GM12878 (cell line): ENCODE measurements around the gene ACAP2. TPM values are rescaled to one million over a fixed set of nuclear protein-coding genes. Genes with fewer than 3 reads are reported as not detected.

Source experiments
- CBX5 ChIP-seq: sonication (generic); IDR thresholded peaks from 2 replicates; pipeline ENCODE4 v1.6.1; 2016; ENCODE audit warnings: low read depth, moderate library complexity, mild to moderate bottlenecking, inconsistent platforms
- CREM ChIP-seq: IDR thresholded peaks from 2 replicates; pipeline ENCODE4 v1.6.1; 2014; ENCODE audit warnings: antibody characterized with exemption, low read depth
- MEF2B ChIP-seq: fragments of 450-650 bp; IDR thresholded peaks from 2 replicates; pipeline ENCODE4 v1.6.1; 2018; ENCODE audit warnings: mild to moderate bottlenecking, moderate library complexity; ENCODE audit not compliant: partially characterized antibody, poor library complexity, severe bottlenecking
- MXI1 ChIP-seq: fragments of 150-350 bp; IDR thresholded peaks from 2 replicates; pipeline ENCODE4 v1.6.1; 2011; ENCODE audit warnings: low read depth, mild to moderate bottlenecking, inconsistent platforms, low read length, improper control_type of control experiment
- NFIC ChIP-seq: IDR thresholded peaks from 2 replicates; pipeline ENCODE4 v1.6.1; 2012; ENCODE audit warnings: low read depth, mild to moderate bottlenecking, inconsistent platforms, low read length, moderate library complexity
- POLR2AphosphoS2 ChIP-seq: IDR thresholded peaks from 2 replicates; pipeline ENCODE4 v1.6.1; 2011; ENCODE audit warnings: low read depth, mild to moderate bottlenecking, low read length, improper control_type of control experiment, moderate library complexity
- RAD51 ChIP-seq: fragments of 450-650 bp; IDR thresholded peaks from 2 replicates; pipeline ENCODE4 v1.6.1; 2016; ENCODE audit warnings: moderate library complexity, mild to moderate bottlenecking, inconsistent platforms
- RUNX3 ChIP-seq: IDR thresholded peaks from 2 replicates; pipeline ENCODE4 v1.6.1; 2012; ENCODE audit warnings: low read length, inconsistent platforms
- TCF3 ChIP-seq: IDR thresholded peaks from 2 replicates; pipeline ENCODE4 v1.6.1; 2012; ENCODE audit warnings: low read depth, mild to moderate bottlenecking, low read length, borderline replicate concordance; ENCODE audit not compliant: insufficient read depth
- YY1 ChIP-seq: IDR thresholded peaks from 2 replicates; pipeline ENCODE4 v1.6.1; 2011; ENCODE audit warnings: low read depth, mild to moderate bottlenecking, low read length
- ZNF24 ChIP-seq: fragments of 450-650 bp; IDR thresholded peaks from 2 replicates; pipeline ENCODE4 v1.6.1; 2017; ENCODE audit warnings: antibody characterized with exemption, mild to moderate bottlenecking
- polyA plus RNA-seq, 11 experiments: library from polyadenylated mRNA; depleted of rRNA in 4 of 11; unstranded in 6 of 11; stranded (reverse) in 5 of 11; fragments of >200 nt; fragmentation: Nextera tagmentation in 4 of 11; fragmentation: Illumina TruSeq in 1 of 11; extraction: Ambion mirVana in 4 of 11; extraction: Trizol in 1 of 11; gene quantifications; 1 replicate in 1 of 11; 2 replicates in 10 of 11; pipeline versions ENCODE4 v1.2.1 to v1.2.3, GENCODE V29; 2011 to 2016; ENCODE audit warnings: inconsistent platforms in 2 of 11, missing spikeins in 2 of 11, low read depth in 1 of 11
- total RNA-seq, 4 experiments: library from RNA; depleted of rRNA in 3 of 4; stranded (reverse); fragments of >200 nt in 3 of 4; fragmentation: Illumina TruSeq in 1 of 4; extraction: Trizol in 1 of 4; gene quantifications; 2 replicates each; pipeline versions ENCODE4 v1.2.1 to v1.2.3, GENCODE V29; 2013 to 2021
- TF ChIP-seq, protein P1 (sequence below): IDR thresholded peaks from 2 replicates; pipeline ENCODE4 v1.6.1; 2011; ENCODE audit warnings: low read depth, low read length, improper control_type of control experiment, borderline replicate concordance
- TF ChIP-seq, protein P2 (sequence below): IDR thresholded peaks from 2 replicates; pipeline ENCODE4 v1.6.1; 2011; ENCODE audit warnings: low read depth, mild to moderate bottlenecking, low read length, moderate library complexity, borderline replicate concordance; ENCODE audit errors: extremely low read depth
- TF ChIP-seq, protein P3 (sequence below): fragments of 450-650 bp; IDR thresholded peaks from 2 replicates; pipeline ENCODE4 v1.6.1; 2017; ENCODE audit warnings: low read depth, mild to moderate bottlenecking, moderate library complexity
- TF ChIP-seq, protein P4 (sequence below): fragments of 450-650 bp; IDR thresholded peaks from 2 replicates; pipeline ENCODE4 v1.6.1; 2018; ENCODE audit warnings: mild to moderate bottlenecking, low read depth, moderate library complexity; ENCODE audit not compliant: partially characterized antibody
- TF ChIP-seq, protein P5 (sequence below): fragments of 450-650 bp; IDR thresholded peaks from 2 replicates; pipeline ENCODE4 v1.6.1; 2017; ENCODE audit warnings: antibody characterized with exemption, mild to moderate bottlenecking, moderate library complexity
- TF ChIP-seq, protein P6 (sequence below): fragments of 450-650 bp; IDR thresholded peaks from 2 replicates; pipeline ENCODE4 v1.6.1; 2017; ENCODE audit warnings: mild to moderate bottlenecking

The ACAP2 gene
- total and polyA plus RNA-seq, 10 of the 15 experiments (the other 5 are each of a cell fraction or from before 2014, with no cell fraction given): 7.1 to 53.8 (median 35.7) TPM

DNA sequence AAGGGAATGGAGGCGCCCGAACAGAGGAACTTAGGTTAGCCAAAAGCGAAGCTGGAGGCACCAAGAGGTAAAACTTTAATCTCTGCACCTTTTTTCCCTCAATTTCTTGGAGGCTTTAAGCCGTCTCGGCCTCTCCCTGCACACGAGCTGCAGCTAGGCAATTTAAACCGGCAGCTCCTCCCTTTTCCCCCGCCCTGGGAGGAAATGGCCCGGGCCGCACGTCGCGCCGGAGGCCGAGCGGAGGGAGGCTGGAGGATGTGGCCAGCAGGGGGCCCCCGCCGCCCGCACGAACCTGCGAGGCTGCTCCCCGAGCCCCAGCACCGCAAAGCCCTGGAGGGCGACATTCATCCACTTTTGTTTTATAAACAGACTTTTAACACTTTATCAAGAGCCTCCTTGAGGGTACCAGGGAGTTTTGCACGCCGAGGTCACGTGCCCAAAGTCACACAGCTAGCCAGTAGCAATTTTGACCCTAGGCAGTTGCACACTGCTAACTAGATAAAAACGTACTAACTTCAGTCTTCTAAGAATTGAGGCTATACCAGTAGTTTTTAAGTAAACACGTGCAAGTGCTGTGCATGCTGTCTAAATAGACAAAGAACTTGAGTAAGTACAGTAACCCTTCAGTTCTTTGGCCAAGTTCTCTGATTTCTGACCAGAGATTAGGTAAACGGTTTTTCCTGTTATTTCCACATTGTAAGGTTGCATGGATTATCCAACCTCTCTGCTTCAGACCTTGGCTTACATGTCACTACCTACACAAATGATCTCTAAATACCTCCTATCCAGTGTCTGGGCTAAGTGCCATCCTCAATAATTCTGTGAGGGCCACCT is 171.2 kb downstream of the ACAP2 start (continued):
- TF ChIP-seq, protein P1, sequence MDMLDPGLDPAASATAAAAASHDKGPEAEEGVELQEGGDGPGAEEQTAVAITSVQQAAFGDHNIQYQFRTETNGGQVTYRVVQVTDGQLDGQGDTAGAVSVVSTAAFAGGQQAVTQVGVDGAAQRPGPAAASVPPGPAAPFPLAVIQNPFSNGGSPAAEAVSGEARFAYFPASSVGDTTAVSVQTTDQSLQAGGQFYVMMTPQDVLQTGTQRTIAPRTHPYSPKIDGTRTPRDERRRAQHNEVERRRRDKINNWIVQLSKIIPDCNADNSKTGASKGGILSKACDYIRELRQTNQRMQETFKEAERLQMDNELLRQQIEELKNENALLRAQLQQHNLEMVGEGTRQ: peak; percentile 63
- TF ChIP-seq MXI1 (peak; percentile 73), NFIC (peak; percentile 27; the same call in 1 of the 2 replicates), POLR2AphosphoS2 (peak; percentile 71), YY1 (peak; percentile 57), CBX5 (peak; percentile 79; the same call in 1 of the 2 replicates), RAD51 (peak; percentile 94), ZNF24 (peak; percentile 41; the same call in 1 of the 2 replicates), RUNX3 (peak; percentile 67), MEF2B (peak; percentile 57), TCF3 (0 out of 2 replicates have a peak, but pooled peaks have one; percentile 10), CREM (0 out of 2 replicates have a peak, but pooled peaks have one; percentile 27)
- TF ChIP-seq, protein P2, sequence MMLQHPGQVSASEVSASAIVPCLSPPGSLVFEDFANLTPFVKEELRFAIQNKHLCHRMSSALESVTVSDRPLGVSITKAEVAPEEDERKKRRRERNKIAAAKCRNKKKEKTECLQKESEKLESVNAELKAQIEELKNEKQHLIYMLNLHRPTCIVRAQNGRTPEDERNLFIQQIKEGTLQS: peak; percentile 65; the same call in 1 of the 2 replicates
- TF ChIP-seq, protein P3, sequence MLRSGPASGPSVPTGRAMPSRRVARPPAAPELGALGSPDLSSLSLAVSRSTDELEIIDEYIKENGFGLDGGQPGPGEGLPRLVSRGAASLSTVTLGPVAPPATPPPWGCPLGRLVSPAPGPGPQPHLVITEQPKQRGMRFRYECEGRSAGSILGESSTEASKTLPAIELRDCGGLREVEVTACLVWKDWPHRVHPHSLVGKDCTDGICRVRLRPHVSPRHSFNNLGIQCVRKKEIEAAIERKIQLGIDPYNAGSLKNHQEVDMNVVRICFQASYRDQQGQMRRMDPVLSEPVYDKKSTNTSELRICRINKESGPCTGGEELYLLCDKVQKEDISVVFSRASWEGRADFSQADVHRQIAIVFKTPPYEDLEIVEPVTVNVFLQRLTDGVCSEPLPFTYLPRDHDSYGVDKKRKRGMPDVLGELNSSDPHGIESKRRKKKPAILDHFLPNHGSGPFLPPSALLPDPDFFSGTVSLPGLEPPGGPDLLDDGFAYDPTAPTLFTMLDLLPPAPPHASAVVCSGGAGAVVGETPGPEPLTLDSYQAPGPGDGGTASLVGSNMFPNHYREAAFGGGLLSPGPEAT: peak; percentile 69
- TF ChIP-seq, protein P4, sequence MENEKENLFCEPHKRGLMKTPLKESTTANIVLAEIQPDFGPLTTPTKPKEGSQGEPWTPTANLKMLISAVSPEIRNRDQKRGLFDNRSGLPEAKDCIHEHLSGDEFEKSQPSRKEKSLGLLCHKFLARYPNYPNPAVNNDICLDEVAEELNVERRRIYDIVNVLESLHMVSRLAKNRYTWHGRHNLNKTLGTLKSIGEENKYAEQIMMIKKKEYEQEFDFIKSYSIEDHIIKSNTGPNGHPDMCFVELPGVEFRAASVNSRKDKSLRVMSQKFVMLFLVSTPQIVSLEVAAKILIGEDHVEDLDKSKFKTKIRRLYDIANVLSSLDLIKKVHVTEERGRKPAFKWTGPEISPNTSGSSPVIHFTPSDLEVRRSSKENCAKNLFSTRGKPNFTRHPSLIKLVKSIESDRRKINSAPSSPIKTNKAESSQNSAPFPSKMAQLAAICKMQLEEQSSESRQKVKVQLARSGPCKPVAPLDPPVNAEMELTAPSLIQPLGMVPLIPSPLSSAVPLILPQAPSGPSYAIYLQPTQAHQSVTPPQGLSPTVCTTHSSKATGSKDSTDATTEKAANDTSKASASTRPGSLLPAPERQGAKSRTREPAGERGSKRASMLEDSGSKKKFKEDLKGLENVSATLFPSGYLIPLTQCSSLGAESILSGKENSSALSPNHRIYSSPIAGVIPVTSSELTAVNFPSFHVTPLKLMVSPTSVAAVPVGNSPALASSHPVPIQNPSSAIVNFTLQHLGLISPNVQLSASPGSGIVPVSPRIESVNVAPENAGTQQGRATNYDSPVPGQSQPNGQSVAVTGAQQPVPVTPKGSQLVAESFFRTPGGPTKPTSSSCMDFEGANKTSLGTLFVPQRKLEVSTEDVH: peak; percentile 15
- TF ChIP-seq, protein P5, sequence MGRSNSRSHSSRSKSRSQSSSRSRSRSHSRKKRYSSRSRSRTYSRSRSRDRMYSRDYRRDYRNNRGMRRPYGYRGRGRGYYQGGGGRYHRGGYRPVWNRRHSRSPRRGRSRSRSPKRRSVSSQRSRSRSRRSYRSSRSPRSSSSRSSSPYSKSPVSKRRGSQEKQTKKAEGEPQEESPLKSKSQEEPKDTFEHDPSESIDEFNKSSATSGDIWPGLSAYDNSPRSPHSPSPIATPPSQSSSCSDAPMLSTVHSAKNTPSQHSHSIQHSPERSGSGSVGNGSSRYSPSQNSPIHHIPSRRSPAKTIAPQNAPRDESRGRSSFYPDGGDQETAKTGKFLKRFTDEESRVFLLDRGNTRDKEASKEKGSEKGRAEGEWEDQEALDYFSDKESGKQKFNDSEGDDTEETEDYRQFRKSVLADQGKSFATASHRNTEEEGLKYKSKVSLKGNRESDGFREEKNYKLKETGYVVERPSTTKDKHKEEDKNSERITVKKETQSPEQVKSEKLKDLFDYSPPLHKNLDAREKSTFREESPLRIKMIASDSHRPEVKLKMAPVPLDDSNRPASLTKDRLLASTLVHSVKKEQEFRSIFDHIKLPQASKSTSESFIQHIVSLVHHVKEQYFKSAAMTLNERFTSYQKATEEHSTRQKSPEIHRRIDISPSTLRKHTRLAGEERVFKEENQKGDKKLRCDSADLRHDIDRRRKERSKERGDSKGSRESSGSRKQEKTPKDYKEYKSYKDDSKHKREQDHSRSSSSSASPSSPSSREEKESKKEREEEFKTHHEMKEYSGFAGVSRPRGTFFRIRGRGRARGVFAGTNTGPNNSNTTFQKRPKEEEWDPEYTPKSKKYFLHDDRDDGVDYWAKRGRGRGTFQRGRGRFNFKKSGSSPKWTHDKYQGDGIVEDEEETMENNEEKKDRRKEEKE: no peak
- TF ChIP-seq, protein P6, sequence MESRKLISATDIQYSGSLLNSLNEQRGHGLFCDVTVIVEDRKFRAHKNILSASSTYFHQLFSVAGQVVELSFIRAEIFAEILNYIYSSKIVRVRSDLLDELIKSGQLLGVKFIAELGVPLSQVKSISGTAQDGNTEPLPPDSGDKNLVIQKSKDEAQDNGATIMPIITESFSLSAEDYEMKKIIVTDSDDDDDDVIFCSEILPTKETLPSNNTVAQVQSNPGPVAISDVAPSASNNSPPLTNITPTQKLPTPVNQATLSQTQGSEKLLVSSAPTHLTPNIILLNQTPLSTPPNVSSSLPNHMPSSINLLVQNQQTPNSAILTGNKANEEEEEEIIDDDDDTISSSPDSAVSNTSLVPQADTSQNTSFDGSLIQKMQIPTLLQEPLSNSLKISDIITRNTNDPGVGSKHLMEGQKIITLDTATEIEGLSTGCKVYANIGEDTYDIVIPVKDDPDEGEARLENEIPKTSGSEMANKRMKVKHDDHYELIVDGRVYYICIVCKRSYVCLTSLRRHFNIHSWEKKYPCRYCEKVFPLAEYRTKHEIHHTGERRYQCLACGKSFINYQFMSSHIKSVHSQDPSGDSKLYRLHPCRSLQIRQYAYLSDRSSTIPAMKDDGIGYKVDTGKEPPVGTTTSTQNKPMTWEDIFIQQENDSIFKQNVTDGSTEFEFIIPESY: no peak
